Endothelial cell of umbilical vein (primary cell): Measurements from ENCODE around the gene SLC5A1. TPM values are rescaled to one million over a fixed set of nuclear protein-coding genes. Genes with fewer than 3 reads are reported as not detected.

ENCODE experiments used
- BruUV-seq: library from RNA; stranded (reverse); fragments of 400-500 nt; replicated peaks from 2 replicates; lab custom pipeline; 2021; lab: Mats Ljungman, UMichigan
- CTCF ChIA-PET: fragments of 300-600, 350-600 bp; sonication (Branson Sonifier 250); formaldehyde crosslinking; loops from one replicate; lab custom pipeline; 2021; ENCODE audit warnings: antibody characterized with exemption, inconsistent platforms; lab: Charles Lee
- POLR2A ChIA-PET: fragments of 300-600, 350-600 bp; sonication (Branson Sonifier 250); formaldehyde crosslinking; loops from one replicate; lab custom pipeline; 2021; ENCODE audit warnings: antibody characterized with exemption, inconsistent platforms; lab: Charles Lee
- DNase-seq: peaks from one replicate; pipeline ENCODE4 v3.0.0-alpha.2; 2011; ENCODE audit warnings: low read depth, low spot score
- FAIRE-seq: peaks from 2 replicates; lab custom pipeline; 2011; peaks lifted over from hg19 to GRCh38; lab: Jason Lieb, UNC
- H2AFZ ChIP-seq: 2 replicates; pipeline ENCODE4 v1.6.0; 2012; ENCODE audit warnings: low read depth, low read length, control low read depth, inconsistent platforms
- H3K27ac ChIP-seq: 2 replicates; pipeline ENCODE4 v1.5.1; 2011; ENCODE audit warnings: low read depth, mild to moderate bottlenecking, control low read depth, low read length, moderate library complexity; ENCODE audit not compliant: insufficient read depth
- H3K27me3 ChIP-seq, 2 experiments: 2 replicates each; pipeline versions ENCODE4 v1.6.0 to v1.6.1; 2011; ENCODE audit warnings: low read length in 2 of 2, mixed read lengths in 1 of 2; ENCODE audit not compliant: control insufficient read depth in 2 of 2, insufficient read depth in 2 of 2
- H3K36me3 ChIP-seq, 2 experiments: 2 replicates in 1 of 2; 3 replicates in 1 of 2; pipeline ENCODE4 v1.5.1; 2011; ENCODE audit warnings: low read length in 2 of 2, mild to moderate bottlenecking in 1 of 2, moderate library complexity in 1 of 2; ENCODE audit not compliant: control insufficient read depth in 2 of 2, insufficient read depth in 2 of 2; ENCODE audit errors: extremely low read depth in 1 of 2
- H3K4me1 ChIP-seq: 3 replicates; pipeline ENCODE4 v1.5.1; 2011; ENCODE audit warnings: mild to moderate bottlenecking, low read length; ENCODE audit not compliant: control insufficient read depth, insufficient read depth; ENCODE audit errors: extremely low read depth
- H3K4me2 ChIP-seq: 2 replicates; pipeline ENCODE4 v1.6.1; 2011; ENCODE audit warnings: low read length, control low read depth, mixed read lengths; ENCODE audit not compliant: insufficient read depth
- H3K4me3 ChIP-seq, 3 experiments: fragments of 200-600 bp in 1 of 3; sonication (generic), shearing (Covaris generic) in 1 of 3; replicated peaks in 1 of 3; 2 replicates each; pipeline ENCODE4 v1.5.1; 2011 to 2016; ENCODE audit warnings: control low read depth in 3 of 3, low read length in 3 of 3, mild to moderate bottlenecking in 2 of 3, inconsistent platforms in 1 of 3, low read depth in 1 of 3, moderate library complexity in 1 of 3; ENCODE audit not compliant: insufficient read depth in 1 of 3
- H3K79me2 ChIP-seq: 2 replicates; pipeline ENCODE4 v1.6.0; 2012; ENCODE audit warnings: low read length, inconsistent platforms; ENCODE audit not compliant: control insufficient read depth, insufficient read depth
- H3K9ac ChIP-seq: replicated peaks from 2 replicates; pipeline ENCODE3; 2011; ENCODE audit warnings: low read length, control low read depth; ENCODE audit not compliant: insufficient read depth; ENCODE audit errors: extremely low read depth
- H3K9me1 ChIP-seq: replicated peaks from 3 replicates; pipeline ENCODE4 v1.6.0; 2011; ENCODE audit warnings: mild to moderate bottlenecking, low read length; ENCODE audit not compliant: control insufficient read depth, insufficient read depth; ENCODE audit errors: extremely low read depth
- H3K9me3 ChIP-seq: replicated peaks from 2 replicates; pipeline ENCODE4 v1.5.1; 2012; ENCODE audit warnings: low read length, inconsistent platforms; ENCODE audit not compliant: control insufficient read depth, insufficient read depth
- H4K20me1 ChIP-seq: replicated peaks from 2 replicates; pipeline ENCODE3; 2011; ENCODE audit warnings: mild to moderate bottlenecking, low read length; ENCODE audit not compliant: control insufficient read depth, insufficient read depth; ENCODE audit errors: extremely low read depth
- CTCF ChIP-seq, 2 donors: IDR thresholded peaks; 1 replicate in 1 of 2; 2 replicates in 1 of 2; pipeline ENCODE4 v1.5.1; 2011; ENCODE audit warnings: low read length in 2 of 2, mild to moderate bottlenecking in 2 of 2, moderate library complexity in 2 of 2, control low read depth in 1 of 2, inconsistent platforms in 1 of 2, low read depth in 1 of 2; ENCODE audit not compliant: insufficient read depth in 1 of 2; ENCODE audit errors: extremely low read depth in 1 of 2
- EZH2 ChIP-seq: IDR thresholded peaks from 2 replicates; pipeline ENCODE4 v1.6.1; 2012; ENCODE audit warnings: borderline replicate concordance, low read depth, mild to moderate bottlenecking, moderate library complexity, low read length, inconsistent platforms; ENCODE audit not compliant: severe bottlenecking
- FOS ChIP-seq: IDR thresholded peaks from 2 replicates; pipeline ENCODE4 v1.6.1; 2011; ENCODE audit warnings: mild to moderate bottlenecking, low read length, moderate library complexity, borderline replicate concordance; ENCODE audit not compliant: insufficient read depth
- GATA2 ChIP-seq: IDR thresholded peaks from 2 replicates; pipeline ENCODE4 v1.7.0; 2011; ENCODE audit warnings: low read depth, mild to moderate bottlenecking, moderate library complexity, mixed read lengths, low read length; ENCODE audit not compliant: insufficient read length, insufficient read depth
- JUN ChIP-seq: IDR thresholded peaks from 2 replicates; pipeline ENCODE4 v1.6.1; 2011; ENCODE audit warnings: borderline replicate concordance, low read depth; ENCODE audit not compliant: insufficient read length, insufficient read depth
- MYC ChIP-seq: IDR thresholded peaks from one replicate; pipeline ENCODE4 v1.6.1; 2011; ENCODE audit warnings: mild to moderate bottlenecking, low read depth, low read length
- POLR2A ChIP-seq: IDR thresholded peaks from 2 replicates; pipeline ENCODE4 v1.6.1; 2012; ENCODE audit warnings: low read depth, mild to moderate bottlenecking, control low read depth, low read length
- POLR2AphosphoS5 ChIP-seq: IDR thresholded peaks from 2 replicates; pipeline ENCODE4 v1.6.1; 2012; ENCODE audit warnings: low read depth, mild to moderate bottlenecking, control low read depth, low read length, moderate library complexity; ENCODE audit not compliant: insufficient read depth
- dilution Hi-C: fragments of 300-500 bp; cut with MboI; formaldehyde crosslinking; loops from one replicate; pipeline ENCODE4 v1.15.0; 2019; ENCODE audit warnings: low sequenced_read_pairs; ENCODE audit not compliant: extremely low pct_ligation_motif_present
- intact Hi-C: fragments of 100-400 bp; cut with micrococcal nuclease; formaldehyde crosslinking; loops from one replicate; pipeline ENCODE4 v1.10.0; 2022
- polyA plus RNA-seq, 4 experiments: library from polyadenylated mRNA; depleted of rRNA in 3 of 4; stranded (reverse) in 3 of 4; unstranded in 1 of 4; fragments of >200 nt; gene quantifications; 2 replicates each; pipeline versions ENCODE4 v1.2.1 to v1.2.3, GENCODE V29; 2011 to 2012; ENCODE audit warnings: missing spikeins in 1 of 4
- total RNA-seq: library from RNA; stranded (reverse); gene quantifications from 2 replicates; pipeline ENCODE4 v1.2.3, GENCODE V29; 2021
- TF ChIP-seq, protein P1 (sequence below): IDR thresholded peaks from 2 replicates; pipeline ENCODE4 v1.6.1; 2011; ENCODE audit not compliant: insufficient read depth, insufficient read length

Gene SLC5A1
- total and polyA plus RNA-seq, 2 donors (not counting 3 experiments of a cell fraction or from before 2014, with no cell fraction given): not detected

DNA sequence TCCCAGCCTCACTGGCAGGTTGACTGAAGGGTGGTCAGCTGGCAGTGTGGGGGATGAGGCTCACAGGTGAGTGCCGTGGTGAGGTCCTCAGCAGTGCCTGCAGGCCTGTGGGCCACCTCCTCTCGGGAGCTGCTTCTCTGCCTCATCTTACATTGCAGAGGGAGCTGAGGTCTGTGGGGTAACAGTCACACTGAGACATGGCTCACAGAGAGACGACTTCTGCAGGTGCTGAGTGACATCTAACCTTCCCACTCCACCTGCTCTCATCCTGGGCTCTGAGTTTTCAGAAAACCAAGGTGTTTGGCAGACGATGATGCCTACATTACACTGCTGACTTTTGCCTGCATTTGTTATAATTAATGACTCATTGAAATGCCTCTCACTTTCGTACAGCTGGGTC is 8.8 kb upstream of the SLC5A1 start:
- Histone ChIP-seq H4K20me1 (no peaks in the 10 kb centered on the region), H3K27me3 (peaks cover 0 to 2% of the 10 kb centered on the region in 2 experiments), H3K9me1 (no peaks in the 10 kb centered on the region), H3K79me2 (no peaks in the 10 kb centered on the region), H2AFZ (no peak overlapping the region), H3K9ac (no peak overlapping the region), H3K36me3 (no peaks in the 10 kb centered on the region), H3K4me1 (no peaks in the 10 kb centered on the region), H3K4me3 (no peak overlapping the region), H3K4me2 (no peak overlapping the region), H3K9me3 (no peaks in the 10 kb centered on the region), H3K27ac (no peak overlapping the region)
- ChIA-PET CTCF (no interaction called here), POLR2A (no interaction called here)
- TF ChIP-seq GATA2: no peak
- TF ChIP-seq MYC: no peak
- no peak for TF ChIP-seq FOS
- no peak for TF ChIP-seq POLR2A
- TF ChIP-seq JUN: no peak
- no peak for TF ChIP-seq CTCF (IDR thresholded peaks at IDR 0.05; ENCODE audit: extremely low read depth in 1 of 2, insufficient read depth in 1 of 2, low read depth in 1 of 2, low read length in 2 of 2)
- no peak for TF ChIP-seq POLR2AphosphoS5
- TF ChIP-seq, protein P1, sequence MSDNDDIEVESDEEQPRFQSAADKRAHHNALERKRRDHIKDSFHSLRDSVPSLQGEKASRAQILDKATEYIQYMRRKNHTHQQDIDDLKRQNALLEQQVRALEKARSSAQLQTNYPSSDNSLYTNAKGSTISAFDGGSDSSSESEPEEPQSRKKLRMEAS: no peak
- TF ChIP-seq EZH2: no peak
- intact Hi-C loops (no loop called here), dilution Hi-C loops (no loop called here)
- no peak for FAIRE-seq
- no TSS peak for BruUV-seq
- DNase-seq: no peak
